DND-41 (cell line): Measurements from ENCODE around the gene TUBB6.

Experiments used
- ATAC-seq: fragments of 200-7000 bp; cut with Tn5 transposase; 3 replicates; pipeline ENCODE4 v1.9.1; 2021; ENCODE audit warnings: low read depth; ENCODE audit not compliant: insufficient read depth
- DNase-seq: peaks from one replicate; pipeline ENCODE4 v3.0.0-alpha.2; 2020
- H2AFZ ChIP-seq: 2 replicates; pipeline ENCODE4 v1.6.0; 2012; ENCODE audit warnings: low read depth, low read length
- H3K27ac ChIP-seq: 2 replicates; pipeline ENCODE4 v1.5.1; 2012; ENCODE audit warnings: low read length, inconsistent platforms
- H3K27me3 ChIP-seq: fragments of 200-600 bp; sonication (generic); 2 replicates; pipeline ENCODE4 v1.6.0; 2012; ENCODE audit warnings: low read length, mild to moderate bottlenecking, inconsistent platforms; ENCODE audit not compliant: insufficient read depth, poor library complexity
- H3K36me3 ChIP-seq: 2 replicates; pipeline ENCODE4 v1.5.1; 2012; ENCODE audit warnings: low read length, inconsistent platforms; ENCODE audit not compliant: insufficient read depth
- H3K4me1 ChIP-seq: 2 replicates; pipeline ENCODE4 v1.5.1; 2012; ENCODE audit warnings: mild to moderate bottlenecking, low read length; ENCODE audit not compliant: insufficient read depth
- H3K4me2 ChIP-seq: 2 replicates; pipeline ENCODE4 v1.6.0; 2012; ENCODE audit warnings: mild to moderate bottlenecking, moderate library complexity, low read length, inconsistent platforms; ENCODE audit not compliant: insufficient read depth
- H3K4me3 ChIP-seq, 2 experiments: fragments of 200-600 bp in 1 of 2; shearing (Covaris generic) in 1 of 2; 2 replicates each; pipeline ENCODE4 v1.5.1; 2012 to 2016; ENCODE audit warnings: inconsistent platforms in 2 of 2, low read length in 2 of 2, mild to moderate bottlenecking in 2 of 2, low read depth in 1 of 2, moderate library complexity in 1 of 2
- H3K79me2 ChIP-seq: 2 replicates; pipeline ENCODE4 v1.6.0; 2012; ENCODE audit warnings: low read length, inconsistent platforms; ENCODE audit not compliant: insufficient read depth
- H3K9ac ChIP-seq: 2 replicates; pipeline ENCODE4 v1.6.0; 2012; ENCODE audit warnings: low read depth, mild to moderate bottlenecking, inconsistent platforms, low read length, moderate library complexity
- H3K9me3 ChIP-seq: 2 replicates; pipeline ENCODE4 v1.5.1; 2012; ENCODE audit warnings: low read length, moderate library complexity, mild to moderate bottlenecking, inconsistent platforms; ENCODE audit not compliant: insufficient read depth, severe bottlenecking
- H4K20me1 ChIP-seq: 2 replicates; pipeline ENCODE4 v1.6.0; 2012; ENCODE audit warnings: low read length; ENCODE audit not compliant: insufficient read depth
- EZH2 ChIP-seq: IDR thresholded peaks from 3 replicates; pipeline ENCODE4 v1.6.1; 2012; ENCODE audit warnings: borderline replicate concordance, low read depth, mild to moderate bottlenecking, moderate library complexity, low read length, inconsistent platforms; ENCODE audit not compliant: severe bottlenecking
- TF ChIP-seq, protein P1 (sequence below): IDR thresholded peaks from 2 replicates; pipeline ENCODE4 v1.5.1; 2012; ENCODE audit warnings: borderline replicate concordance, low read length, moderate library complexity, mild to moderate bottlenecking; ENCODE audit not compliant: poor library complexity, severe bottlenecking; ENCODE audit errors: extremely low read depth

Gene TUBB6

DNA sequence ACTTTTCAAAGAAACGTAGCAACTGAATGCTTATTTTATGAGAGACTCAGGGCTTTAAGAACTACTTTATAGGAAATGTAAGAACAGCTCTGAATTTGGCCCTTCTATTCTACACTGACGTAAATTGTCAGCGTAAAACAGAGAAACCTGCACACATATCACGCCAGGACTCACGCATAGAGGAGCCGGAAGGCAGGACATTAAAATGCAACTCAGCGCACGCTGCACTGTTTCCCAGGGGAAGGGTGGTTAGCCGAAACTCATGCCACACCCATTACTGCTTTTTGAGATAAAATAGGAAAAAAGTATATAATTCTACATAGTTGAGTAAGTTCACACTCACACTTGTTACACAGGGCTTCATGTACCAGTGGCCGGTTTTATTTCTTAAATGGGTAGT is 7.4 kb downstream of the TUBB6 start:
- Histone ChIP-seq H4K20me1 (no peaks in the 10 kb centered on the region), H3K9ac (no peak overlapping the region), H3K79me2 (no peaks in the 10 kb centered on the region), H3K27me3 (peaks cover 3% of the 10 kb centered on the region), H2AFZ (no peak overlapping the region), H3K9me3 (peaks cover 9% of the 10 kb centered on the region), H3K4me1 (no peaks in the 10 kb centered on the region), H3K4me2 (no peak overlapping the region), H3K4me3 (no peak overlapping the region), H3K36me3 (no peaks in the 10 kb centered on the region), H3K27ac (no peak overlapping the region)
- ATAC-seq (no peak), DNase-seq (no peak)
- TF ChIP-seq, protein P1, sequence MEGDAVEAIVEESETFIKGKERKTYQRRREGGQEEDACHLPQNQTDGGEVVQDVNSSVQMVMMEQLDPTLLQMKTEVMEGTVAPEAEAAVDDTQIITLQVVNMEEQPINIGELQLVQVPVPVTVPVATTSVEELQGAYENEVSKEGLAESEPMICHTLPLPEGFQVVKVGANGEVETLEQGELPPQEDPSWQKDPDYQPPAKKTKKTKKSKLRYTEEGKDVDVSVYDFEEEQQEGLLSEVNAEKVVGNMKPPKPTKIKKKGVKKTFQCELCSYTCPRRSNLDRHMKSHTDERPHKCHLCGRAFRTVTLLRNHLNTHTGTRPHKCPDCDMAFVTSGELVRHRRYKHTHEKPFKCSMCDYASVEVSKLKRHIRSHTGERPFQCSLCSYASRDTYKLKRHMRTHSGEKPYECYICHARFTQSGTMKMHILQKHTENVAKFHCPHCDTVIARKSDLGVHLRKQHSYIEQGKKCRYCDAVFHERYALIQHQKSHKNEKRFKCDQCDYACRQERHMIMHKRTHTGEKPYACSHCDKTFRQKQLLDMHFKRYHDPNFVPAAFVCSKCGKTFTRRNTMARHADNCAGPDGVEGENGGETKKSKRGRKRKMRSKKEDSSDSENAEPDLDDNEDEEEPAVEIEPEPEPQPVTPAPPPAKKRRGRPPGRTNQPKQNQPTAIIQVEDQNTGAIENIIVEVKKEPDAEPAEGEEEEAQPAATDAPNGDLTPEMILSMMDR, result no peak
- no peak for TF ChIP-seq EZH2

DNA sequence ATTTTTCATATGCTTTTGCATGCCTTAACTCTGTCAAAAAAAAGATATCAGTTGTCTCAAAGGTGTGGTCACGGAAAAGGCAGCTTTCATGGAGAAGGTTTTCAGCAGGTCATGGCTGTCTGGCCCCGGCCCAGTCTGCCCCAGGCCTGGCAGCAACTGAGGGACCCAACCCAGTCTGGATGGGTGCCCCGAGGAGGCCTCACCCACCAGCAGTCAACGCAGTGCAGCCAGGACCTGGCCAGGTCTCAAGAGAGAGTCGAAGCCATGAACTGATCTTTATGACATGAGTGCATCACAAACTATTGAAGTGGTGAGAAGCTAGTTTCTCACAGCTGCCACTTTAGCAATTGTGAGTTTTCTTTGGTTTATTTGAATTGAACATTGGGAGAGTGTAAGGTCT is 7.9 kb downstream of the TUBB6 start:
- no peaks in the 10 kb centered on the region for H3K4me1 ChIP-seq
- H3K9me3 ChIP-seq, result peaks cover 9% of the 10 kb centered on the region
- H3K4me2 ChIP-seq, result no peak overlapping the region
- no peak overlapping the region for H3K27ac ChIP-seq
- no peaks in the 10 kb centered on the region for H3K36me3 ChIP-seq
- H3K4me3 ChIP-seq, result no peak overlapping the region
- no peak for ATAC-seq
- no peaks in the 10 kb centered on the region for H4K20me1 ChIP-seq
- H3K79me2 ChIP-seq, result no peaks in the 10 kb centered on the region
- TF ChIP-seq EZH2, result no peak
- TF ChIP-seq, protein P1, result no peak
- H3K27me3 ChIP-seq, result peaks cover 3% of the 10 kb centered on the region
- H3K9ac ChIP-seq, result no peak overlapping the region
- H2AFZ ChIP-seq, result no peak overlapping the region
- DNase-seq, result no peak

DNA sequence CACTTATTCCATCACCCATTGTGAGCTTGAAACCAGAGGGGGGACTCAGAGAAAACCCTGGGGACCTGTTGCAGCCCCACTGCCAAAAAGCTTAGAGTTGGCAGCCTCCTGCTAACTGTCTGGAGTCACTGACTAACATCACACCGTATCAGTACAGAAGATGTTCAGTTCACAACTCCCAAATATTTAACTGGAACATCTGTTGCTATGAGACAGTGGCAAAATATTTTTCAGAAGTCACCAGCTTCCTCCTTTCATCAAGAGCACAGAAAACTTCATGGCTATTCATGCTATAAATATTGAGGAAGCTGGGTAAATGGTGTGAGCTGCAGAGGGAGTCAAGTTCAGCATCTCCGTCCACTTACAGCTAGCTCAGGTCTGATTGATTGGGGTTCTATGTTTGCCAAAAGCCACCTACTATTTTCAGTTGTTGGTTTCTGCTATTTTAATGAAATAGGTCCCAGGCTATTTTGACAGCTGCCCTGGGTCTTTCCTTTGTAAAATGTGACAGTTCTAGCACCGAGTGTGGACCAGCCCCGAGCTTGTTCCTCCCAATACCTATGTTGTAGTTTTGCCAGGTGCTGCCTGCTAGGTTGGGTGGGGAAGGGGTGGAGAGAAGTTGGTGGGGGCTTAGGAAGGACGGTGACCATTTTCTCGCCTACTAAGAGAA is 9.8 kb downstream of the TUBB6 start:
- Histone ChIP-seq H3K4me3 (no peak overlapping the region), H3K79me2 (no peaks in the 10 kb centered on the region), H3K9ac (no peak overlapping the region), H3K9me3 (no peaks in the 10 kb centered on the region), H4K20me1 (no peaks in the 10 kb centered on the region), H3K27ac (no peak overlapping the region), H3K4me2 (no peak overlapping the region), H2AFZ (no peak overlapping the region), H3K4me1 (no peaks in the 10 kb centered on the region), H3K27me3 (peaks cover 3% of the 10 kb centered on the region), H3K36me3 (no peaks in the 10 kb centered on the region)
- DNase-seq, result no peak
- no peak for TF ChIP-seq EZH2
- TF ChIP-seq, protein P1, result no peak
- ATAC-seq, result no peak

DNA sequence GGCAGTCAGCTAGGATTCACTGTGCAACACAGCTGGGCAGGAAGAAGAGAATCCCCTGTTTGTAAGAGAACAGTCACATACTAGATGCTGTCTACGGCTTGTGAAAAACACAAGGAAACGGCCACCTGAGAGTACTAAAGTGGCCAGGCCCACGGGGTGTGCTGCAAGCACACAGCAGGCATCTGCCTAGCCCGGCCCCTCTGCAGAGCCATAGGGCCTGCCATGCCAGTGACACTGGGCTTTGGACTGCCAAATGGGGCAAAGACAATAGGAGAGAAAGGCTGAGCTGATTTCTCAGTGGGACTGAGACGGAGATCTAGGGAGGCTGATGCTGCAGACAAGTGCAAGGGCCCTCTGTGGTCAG is 10.3 kb downstream of the TUBB6 start:
- no peak for DNase-seq
- Histone ChIP-seq H3K4me1 (no peaks in the 10 kb centered on the region), H3K27ac (no peak overlapping the region), H3K4me3 (no peak overlapping the region), H3K4me2 (no peak overlapping the region), H4K20me1 (no peaks in the 10 kb centered on the region), H3K36me3 (no peaks in the 10 kb centered on the region), H2AFZ (no peak overlapping the region), H3K9ac (no peak overlapping the region), H3K79me2 (no peaks in the 10 kb centered on the region), H3K27me3 (peaks cover 3% of the 10 kb centered on the region), H3K9me3 (no peaks in the 10 kb centered on the region)
- ATAC-seq, result 0 out of 3 replicates have a peak, but pooled peaks have one; percentile 22
- no peak for TF ChIP-seq EZH2
- TF ChIP-seq, protein P1, result no peak
